AML-193 (cell line): ENCODE results near the gene COQ2.

Experiments
- DNase-seq, 2 experiments: peaks; one replicate each; lab custom pipeline; 2025; lab: John Stamatoyannopoulos, UW

Gene COQ2

DNA sequence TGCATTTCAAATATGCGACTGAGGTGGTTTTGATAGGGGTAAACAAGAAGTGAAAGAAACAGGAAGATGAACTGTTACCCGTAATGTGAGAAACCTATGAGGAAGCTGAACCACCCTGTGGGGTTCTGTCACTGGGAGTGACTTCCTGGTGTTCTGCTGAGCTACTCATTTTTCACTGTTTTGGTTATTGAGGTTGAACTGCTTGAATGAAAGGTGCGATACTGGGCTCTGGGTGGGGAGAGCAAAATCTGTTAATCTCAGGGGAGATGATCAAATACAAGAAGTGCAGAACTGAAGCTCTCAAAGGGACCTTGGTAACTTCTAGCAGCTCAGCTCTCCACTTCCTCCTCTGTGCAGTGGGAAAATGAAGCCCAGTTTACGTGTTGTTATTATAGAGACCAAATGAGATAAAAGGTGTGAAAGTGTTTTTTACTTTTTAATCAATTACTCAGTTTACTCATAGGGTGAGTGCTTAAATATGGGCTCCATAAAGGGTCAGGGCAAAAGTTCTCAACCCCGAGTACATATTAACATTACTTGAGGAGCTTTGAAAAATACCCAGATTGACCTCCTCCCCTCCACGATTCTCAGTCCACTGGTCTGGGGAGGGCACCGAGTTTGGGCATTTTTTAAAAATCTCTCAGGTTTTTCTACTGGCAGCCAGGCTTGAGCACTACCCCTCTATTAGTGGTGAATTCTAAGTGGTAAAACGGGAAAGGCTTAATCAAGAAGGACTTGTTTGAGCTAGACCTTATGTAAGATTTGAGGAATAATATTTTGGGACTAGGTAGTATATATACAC is 66.7 kb downstream of the COQ2 start:
- DNase-seq, result peak; percentile 70 to 74

DNA sequence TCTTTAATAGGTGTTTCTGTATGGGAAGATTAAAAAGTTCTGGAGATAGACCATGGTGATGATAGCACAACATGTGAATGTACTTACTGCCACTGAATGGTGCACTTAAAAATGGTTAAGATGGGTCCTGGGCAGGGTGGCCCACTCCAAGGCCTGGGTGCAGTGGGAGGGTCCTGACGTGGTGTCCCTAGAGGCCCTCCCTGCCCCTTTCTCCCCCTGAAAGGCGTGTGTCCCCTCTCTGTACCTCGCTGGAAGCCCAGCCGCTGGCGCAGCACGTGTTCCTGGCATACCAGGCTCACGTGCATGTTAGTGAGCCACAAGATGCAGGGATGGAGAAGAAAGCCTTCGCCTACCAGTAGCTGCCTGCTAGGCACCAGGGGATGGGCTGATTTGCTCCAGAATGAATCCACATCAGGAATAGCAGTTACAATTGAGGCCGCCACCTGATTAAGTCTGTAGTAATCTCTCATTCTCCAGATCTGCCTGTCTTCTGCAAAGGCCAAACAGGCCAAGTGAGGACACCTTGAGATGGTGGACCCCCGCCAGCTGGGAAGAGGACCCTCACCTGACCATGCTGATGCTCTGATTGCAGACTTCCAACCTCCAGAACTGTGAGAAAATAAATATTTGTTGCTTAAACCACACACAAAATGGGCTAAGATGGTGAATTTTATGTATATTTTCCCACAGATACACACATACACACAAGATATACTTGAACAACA is 67.5 kb downstream of the COQ2 start:
- no peak for DNase-seq

DNA sequence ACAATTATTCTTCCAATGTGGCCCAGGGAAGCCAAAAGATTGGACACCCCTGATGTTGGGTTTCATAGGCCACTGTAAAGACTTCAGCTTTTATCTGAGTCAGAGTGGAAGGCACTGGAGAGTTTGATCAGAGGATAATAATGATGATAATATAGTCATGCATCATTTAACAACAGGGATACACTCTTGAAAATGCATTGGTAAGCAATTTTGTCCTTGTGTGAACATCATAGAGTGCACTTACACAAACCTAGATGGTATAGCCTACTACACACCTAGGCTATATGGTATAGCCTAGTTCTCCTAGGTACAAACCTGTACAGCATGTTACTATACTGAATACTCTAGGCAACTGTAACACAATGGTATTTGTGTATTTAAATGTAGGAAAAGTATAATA is 70.5 kb downstream of the COQ2 start:
- no peak for DNase-seq
